Subcutaneous adipose tissue (tissue), 4 donors: ENCODE data around the gene GNAO1. TPM values are rescaled to one million over a fixed set of nuclear protein-coding genes. Genes with fewer than 3 reads are reported as not detected.

Source experiments
- CTCF ChIP-seq: fragments of 450-650 bp; IDR thresholded peaks from one replicate; pipeline ENCODE4 v1.5.1; 2016; ENCODE audit warnings: low read depth, mild to moderate bottlenecking, control low read depth, antibody characterized with exemption, moderate library complexity
- total RNA-seq, 4 donors: library from RNA; depleted of rRNA; stranded (reverse); fragments of >200 nt; gene quantifications; one replicate each; pipeline ENCODE4 v1.1.0, GENCODE V29; 2016

The GNAO1 gene
- total RNA-seq, 4 donors from 2014 or later, result 0.44 to 1.6 (median 0.63) TPM

DNA sequence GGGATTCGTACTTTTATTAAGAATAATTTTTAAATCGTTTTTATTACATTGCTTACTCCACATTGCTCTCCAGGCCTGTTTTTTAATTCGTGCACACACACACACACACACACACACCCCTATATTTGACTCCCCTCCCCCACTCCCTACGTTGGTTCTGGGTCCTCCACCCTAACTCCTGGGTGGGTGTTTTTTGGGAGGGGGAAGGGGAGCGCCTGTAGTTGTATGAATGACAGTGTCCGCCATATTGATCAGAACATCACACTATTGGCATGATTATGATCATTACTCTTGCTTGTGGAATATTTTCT is 1.3 kb downstream of the GNAO1 start:
- no peak for TF ChIP-seq CTCF

DNA sequence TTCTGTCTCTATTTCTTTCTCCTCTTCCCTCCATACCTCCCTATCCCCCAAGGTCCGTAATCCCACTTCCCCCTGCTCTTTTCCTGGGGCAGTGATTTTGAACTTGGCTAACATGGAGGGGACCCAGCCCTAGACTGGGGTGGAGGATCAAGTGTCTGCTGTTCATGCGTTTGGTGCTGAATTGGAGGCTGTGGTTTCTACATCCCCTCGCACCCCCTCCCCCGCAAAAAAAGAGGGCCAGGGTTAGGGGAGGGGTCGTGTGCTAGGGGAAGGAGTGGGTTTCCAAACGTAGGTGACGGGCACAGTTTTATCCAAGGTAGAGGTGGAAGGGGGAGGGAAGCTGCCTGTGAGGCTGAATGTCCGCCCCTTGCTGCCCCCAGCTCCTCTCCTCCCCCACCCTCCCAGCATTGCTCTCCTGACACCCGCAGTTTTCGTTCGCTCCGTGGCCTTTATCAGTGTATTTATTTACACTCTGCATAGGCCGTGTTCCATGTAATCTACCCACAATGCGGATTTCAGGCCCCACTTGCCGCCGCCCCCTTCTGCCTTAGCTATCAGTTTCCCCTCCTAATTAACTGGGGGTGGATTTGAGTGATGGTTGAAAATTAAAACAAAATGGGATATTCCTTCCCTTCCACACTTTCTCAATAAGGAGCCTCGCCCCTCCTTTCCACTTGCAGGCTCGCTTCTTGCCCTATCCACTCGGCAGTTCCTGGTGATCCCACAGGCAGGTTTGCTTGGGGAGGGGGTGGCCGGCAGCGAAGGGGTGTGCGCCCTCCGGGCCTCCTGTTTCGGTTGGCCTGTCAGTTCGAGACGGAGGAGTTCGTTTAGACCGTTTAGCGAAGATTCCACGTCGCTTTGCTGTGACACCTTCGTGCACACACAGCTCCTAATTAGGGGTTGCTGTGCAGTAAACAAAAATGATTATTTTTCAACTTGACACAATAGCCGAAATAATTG is 2.0 kb downstream of the GNAO1 start:
- TF ChIP-seq CTCF, result no peak

GRCh38 chr16:56193951-56194726 is 2.9 kb downstream of the GNAO1 start:
- no peak for TF ChIP-seq CTCF

DNA sequence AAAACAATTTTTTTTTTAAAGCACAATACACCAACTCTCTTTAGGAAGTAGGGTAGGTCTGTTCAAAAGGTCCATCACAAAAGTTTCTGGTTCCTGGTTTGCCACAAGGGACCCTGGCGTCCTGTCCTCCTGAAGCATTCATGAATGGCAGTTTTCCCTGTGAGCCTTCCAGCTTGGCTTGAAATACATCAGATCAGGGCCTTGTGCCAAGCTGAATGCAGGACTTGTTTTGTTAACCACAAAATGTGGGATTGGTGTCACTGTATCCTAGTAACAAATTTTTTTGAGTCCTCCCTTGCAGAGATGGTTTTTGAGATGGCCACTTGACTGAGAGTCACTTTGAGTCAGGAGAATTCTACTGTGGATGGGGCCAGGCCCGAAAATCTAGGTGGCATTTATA is 3.9 kb downstream of the GNAO1 start:
- no peak for TF ChIP-seq CTCF

DNA sequence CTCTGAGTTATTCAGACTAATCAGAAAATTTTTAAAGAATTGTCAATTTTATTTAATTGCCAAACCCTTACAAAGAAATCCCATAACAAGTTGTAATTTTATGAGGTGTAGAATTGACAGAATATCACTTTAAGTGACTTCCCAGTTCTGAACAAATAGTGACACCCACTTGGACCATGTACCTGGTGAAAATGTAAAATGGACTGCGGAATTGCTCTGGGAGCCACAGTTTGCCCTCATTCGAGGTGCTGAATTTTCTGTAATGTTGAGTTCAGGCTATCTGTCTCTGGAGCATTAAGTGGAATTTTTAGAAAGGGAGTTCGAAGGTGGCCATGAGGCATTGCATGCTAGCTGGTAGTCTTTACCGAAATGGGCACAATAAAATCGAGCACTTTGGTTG is 5.1 kb downstream of the GNAO1 start:
- TF ChIP-seq CTCF, result no peak

DNA sequence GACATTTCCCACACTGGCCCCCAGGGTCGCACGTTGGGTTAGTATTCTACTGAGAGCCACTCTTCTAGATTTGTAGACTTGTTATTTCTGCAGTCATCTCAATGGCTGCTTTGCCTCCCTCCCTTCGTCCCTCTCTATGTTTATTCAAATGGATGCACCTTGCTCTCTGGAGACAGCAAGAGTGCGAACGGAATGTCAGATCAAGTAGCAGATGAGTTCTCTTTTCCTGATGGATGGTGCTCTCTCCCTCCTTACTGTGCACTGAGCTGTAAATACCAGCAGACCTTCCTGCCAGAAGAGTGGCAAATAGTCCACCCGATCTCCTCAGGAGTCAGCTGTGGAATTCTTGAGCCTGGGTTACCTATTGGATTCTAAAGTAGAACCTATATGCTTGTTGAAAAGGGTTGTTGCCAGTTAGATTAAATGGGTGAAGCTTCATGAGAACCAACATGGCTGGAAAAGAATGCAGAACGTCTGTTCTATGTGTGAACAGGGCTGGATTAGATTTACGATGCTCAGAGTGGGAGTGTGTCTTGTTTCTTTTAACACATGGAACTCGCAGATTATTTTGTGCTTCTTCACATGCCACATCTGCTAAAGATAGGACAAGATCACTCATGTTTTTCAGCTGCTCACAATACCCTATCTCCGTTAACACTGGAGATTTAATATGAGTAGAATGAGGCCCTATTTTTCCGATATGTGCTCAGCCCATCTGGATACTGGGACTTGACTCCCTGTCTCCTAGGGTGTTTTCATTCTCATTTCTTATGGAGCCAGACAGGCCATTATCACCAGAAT is 6.1 kb downstream of the GNAO1 start:
- no peak for TF ChIP-seq CTCF
